Stomach (tissue), 4 donors: ENCODE measurements around the gene ZC4H2.

Experiments
- POLR2A ChIP-seq, 4 donors: fragments of 450-650 bp; IDR thresholded peaks; one replicate each; pipeline ENCODE4 v1.6.1; 2016; ENCODE audit warnings: antibody characterized with exemption in 4 of 4, control low read depth in 2 of 4, mild to moderate bottlenecking in 1 of 4, moderate library complexity in 1 of 4
- TF ChIP-seq, protein P1 (sequence below), 7 experiments: fragments of 450-650 bp in 4 of 7; fragments of 200-600 bp in 3 of 7; sonication (generic) in 3 of 7; IDR thresholded peaks; one replicate each; pipeline ENCODE4 v1.5.1; 2016 to 2019; ENCODE audit warnings: antibody characterized with exemption in 7 of 7, control low read depth in 2 of 7, mild to moderate bottlenecking in 1 of 7

DNA sequence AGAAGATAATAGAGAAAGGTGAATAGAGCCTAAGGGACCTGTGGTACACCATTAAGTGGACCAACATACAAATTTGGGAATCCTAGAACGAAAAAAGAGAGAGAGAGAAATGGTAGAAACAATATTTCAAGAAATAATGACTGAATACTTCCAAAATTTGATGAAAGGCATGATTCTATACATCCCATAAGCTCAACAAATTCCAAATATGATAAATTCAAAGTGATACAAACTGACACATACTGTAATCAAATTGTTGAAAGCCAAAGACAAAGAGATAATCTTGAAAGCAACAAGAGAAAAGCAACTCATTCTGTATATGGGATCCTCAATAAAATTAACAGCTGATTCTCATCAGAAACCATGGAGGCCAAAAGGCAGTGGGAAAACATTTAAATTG is 20.6 kb upstream of the ZC4H2 start:
- TF ChIP-seq, protein P1, sequence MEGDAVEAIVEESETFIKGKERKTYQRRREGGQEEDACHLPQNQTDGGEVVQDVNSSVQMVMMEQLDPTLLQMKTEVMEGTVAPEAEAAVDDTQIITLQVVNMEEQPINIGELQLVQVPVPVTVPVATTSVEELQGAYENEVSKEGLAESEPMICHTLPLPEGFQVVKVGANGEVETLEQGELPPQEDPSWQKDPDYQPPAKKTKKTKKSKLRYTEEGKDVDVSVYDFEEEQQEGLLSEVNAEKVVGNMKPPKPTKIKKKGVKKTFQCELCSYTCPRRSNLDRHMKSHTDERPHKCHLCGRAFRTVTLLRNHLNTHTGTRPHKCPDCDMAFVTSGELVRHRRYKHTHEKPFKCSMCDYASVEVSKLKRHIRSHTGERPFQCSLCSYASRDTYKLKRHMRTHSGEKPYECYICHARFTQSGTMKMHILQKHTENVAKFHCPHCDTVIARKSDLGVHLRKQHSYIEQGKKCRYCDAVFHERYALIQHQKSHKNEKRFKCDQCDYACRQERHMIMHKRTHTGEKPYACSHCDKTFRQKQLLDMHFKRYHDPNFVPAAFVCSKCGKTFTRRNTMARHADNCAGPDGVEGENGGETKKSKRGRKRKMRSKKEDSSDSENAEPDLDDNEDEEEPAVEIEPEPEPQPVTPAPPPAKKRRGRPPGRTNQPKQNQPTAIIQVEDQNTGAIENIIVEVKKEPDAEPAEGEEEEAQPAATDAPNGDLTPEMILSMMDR (IDR thresholded peaks at IDR 0.05): no peak
- no peak for TF ChIP-seq POLR2A (IDR thresholded peaks at IDR 0.05)
